ENCODE measurements around the gene PAEP.
"Not testable (repeated sequence)": the region's sequence is repeated elsewhere in the genome, so short reads cannot be mapped to it uniquely, and the experiment has no call there.

PAEP gene

DNA sequence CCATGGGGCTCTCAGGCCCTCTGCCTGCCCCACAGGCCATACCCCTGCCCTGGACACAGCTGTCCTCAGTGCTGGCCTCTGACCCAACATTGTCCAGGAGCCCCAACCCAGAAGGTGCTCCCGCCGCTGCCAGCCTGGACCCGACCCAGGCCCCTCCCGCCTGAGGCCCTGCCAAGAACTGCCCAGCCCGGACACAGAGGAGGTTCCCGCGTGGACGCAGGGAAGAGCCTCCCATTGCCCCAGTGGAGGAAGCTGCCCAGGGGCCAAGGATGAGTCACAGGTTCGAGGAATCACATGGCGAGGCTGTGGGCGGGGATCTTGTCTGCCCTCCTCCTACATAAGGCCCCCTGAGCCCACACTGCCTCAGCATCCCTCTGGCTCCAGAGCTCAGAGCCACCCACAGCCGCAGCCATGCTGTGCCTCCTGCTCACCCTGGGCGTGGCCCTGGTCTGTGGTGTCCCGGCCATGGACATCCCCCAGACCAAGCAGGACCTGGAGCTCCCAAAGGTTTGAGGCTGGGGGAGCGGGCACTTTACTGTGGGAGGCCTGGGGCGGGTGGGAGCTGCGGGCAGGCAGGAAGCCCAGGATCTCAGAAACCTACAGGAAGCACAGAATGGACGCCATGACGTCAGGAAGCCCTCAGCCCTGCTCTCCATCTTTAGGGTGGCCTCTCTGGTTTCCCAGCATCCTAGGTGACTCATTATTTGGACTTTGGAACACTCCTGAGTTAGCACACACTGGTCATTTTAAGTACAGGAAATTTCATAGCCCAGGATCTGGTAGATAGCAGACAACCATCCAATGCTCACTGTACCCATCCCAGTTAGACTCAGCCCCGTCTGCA lies at the start of gene PAEP:
TSS of gene PAEP (plus strand) at position 366 of the 844 bp plus-strand sequence.
- DNase-seq (ENCODE audit: low read depth in 1 of 2, low spot score in 1 of 2): no peak

- no peak for DNase-seq (ENCODE audit: low read depth in 1 of 2, low spot score in 1 of 2)
These were observed 49.3 kb upstream of the PAEP start for GRCh38 chr9:135512241-135512603.

DNA sequence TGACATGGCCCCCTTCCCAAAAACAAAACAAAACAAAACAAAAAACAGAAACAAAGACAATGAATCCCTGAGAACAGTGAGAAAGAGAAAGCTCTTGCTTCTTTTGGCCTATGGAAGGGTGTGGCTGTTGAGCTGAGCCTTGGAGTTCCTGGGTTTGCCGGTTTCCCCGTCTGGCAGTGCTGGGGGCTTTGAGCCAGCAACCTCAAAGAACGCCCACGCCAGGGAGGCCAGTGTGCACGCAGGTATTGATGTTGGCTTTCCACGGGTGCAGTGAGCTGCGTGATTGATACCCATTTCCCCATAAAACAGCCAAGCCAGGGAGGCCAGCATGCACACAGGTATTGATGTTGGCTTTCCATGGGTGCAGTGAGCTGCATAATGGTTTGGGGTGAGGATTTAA lies 48.7 kb upstream of the PAEP start:
- DNase-seq (ENCODE audit: low read depth in 1 of 2, low spot score in 1 of 2): no peak

DNA sequence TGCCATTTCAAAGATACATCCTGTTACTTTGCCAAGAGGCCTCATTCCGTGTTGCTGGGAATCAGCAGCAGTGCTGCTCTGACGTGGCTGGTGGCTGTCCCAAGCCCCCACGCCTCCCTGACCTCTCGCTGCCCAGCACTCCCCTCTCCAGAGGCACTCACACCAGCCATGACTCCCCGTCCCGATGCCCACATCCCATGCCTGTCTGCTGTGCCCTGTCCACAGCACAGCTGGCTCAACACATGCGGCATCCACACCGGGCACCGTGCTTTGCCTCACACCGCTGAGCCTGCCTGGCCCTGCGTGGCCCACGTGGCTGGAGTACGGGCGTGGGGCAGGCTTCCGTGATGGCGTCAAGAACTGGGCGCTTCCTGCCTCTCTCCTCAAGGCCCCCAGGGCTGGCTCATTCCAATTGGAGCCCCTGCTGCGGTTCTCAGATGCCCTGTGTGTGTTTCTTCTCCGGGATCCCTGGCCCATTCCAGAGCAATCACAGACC lies 48.2 kb upstream of the PAEP start:
- DNase-seq (ENCODE audit: low read depth in 1 of 2, low spot score in 1 of 2): peak in 1 of 2 donors; percentile 1

- DNase-seq (ENCODE audit: low read depth in 1 of 2, low spot score in 1 of 2): not testable (repeated sequence)
These were observed 47.6 kb upstream of the PAEP start for GRCh38 chr9:135513906-135514305.

DNA sequence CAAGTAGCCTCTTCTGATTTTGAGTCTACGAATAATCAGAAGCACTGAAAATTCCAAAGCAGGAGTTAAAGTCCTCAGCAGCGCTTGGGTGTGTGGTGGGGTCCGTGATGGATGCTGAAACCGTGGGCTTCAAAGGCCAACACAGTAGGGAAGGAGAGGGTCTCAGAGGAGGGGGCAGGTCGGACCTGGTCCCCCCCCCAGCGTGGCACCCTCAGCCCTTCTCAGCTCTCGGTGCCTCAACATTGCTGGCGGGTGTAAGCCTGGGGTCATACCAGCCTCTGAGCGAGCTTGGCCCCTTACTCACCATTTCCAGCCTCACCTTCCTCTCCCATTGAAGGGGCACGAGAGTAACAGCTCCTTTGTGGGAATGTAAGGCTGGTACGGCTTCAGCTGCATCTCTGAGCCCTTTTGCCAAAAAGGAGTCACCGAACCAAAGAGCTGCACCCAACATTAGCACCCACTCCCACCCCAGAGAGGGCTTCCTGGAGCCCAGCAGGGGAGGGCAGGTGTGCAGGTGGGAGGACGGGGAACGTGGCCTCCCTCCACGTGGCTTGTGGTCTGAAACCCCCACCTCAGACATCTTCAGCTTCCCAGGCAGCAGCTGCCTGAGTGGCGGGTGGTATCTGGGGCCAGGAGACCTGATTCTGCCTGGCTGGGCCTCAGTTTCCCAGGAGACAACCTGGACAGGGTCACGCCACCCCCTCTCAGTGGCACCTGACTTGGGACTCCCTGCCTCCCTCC lies 47.0 kb upstream of the PAEP start:
- no peak for DNase-seq (ENCODE audit: low read depth in 1 of 2, low spot score in 1 of 2)

GRCh38 chr9:135515083-135515951 lies 46.2 kb upstream of the PAEP start:
- DNase-seq (ENCODE audit: low read depth in 1 of 2, low spot score in 1 of 2): no peak

DNA sequence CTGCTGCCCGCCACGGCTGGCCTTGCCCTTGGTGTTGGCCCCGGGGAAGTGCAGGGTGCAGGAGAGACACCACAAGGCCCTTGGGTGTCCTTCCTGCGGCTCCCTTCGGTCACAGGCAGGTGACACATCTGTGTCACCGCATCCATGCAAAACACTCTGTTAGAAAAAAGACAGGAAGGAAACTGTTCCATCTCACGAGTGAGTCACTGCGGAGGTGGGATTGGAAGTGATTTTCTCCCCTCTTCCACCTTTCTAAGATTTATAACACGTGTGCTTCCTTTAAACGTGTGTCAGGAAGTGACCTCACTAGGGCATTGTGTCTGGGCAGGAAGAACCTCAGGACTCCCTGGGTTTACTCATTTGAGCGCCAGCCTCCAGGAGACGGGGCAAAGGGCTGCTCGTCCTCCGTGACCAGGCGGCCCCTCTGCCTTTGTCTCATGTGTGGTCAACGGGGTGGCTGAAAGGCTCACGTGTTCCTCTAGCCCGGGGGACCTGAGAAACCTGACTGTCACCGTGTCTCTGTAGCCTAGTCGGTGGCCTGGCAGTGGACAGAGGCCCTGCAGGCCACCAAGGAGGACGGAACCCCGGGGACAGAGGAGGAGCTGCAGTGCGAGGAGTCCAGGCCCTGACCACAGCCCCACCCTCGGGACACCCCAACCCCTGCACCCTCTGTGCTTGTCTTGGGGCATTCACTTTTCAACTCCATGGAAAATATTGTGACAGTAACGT lies 45.3 kb upstream of the PAEP start:
- no peak for DNase-seq (ENCODE audit: low read depth in 1 of 2, low spot score in 1 of 2)

GRCh38 chr9:135517407-135517822 lies 44.1 kb upstream of the PAEP start:
- no peak for DNase-seq (ENCODE audit: low read depth in 1 of 2, low spot score in 1 of 2)

DNA sequence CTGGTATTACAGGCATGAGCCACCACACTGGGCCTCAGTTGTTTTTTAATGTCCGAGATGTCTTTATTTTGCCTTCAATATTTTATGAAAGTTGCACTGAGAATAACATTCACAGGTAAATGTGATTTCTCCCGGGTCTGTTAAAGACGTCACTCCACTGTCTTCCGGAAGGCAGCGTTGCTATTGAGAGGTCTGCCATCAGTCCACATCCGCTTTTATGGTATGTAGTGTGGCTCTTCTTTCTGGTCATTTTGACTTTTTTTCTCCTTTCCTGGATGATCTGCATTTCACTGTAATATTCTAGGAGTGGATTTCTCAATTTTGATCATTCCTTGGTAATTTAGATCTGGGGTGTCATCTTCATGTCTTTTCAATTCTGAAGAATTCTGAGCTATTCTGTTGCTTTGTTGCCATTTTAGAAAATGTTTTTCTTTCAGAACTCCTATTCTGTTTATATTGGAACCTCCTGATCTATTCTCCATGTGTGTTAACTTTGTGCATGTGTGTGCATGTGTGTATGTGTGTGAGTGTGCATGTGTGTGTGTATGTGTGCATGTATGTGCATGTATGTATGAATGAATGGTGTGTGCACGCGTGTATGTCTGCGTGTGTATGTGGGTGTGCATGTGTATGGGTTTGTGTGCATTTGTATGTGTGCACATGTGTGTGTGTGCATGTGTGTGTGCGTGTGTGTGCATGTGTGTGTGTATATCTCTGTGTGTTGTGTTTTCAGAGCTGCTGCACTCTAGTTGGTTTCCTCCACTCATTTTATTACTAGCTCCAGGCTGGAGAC lies 42.2 kb upstream of the PAEP start:
- no peak for DNase-seq (ENCODE audit: low read depth in 1 of 2, low spot score in 1 of 2)

DNA sequence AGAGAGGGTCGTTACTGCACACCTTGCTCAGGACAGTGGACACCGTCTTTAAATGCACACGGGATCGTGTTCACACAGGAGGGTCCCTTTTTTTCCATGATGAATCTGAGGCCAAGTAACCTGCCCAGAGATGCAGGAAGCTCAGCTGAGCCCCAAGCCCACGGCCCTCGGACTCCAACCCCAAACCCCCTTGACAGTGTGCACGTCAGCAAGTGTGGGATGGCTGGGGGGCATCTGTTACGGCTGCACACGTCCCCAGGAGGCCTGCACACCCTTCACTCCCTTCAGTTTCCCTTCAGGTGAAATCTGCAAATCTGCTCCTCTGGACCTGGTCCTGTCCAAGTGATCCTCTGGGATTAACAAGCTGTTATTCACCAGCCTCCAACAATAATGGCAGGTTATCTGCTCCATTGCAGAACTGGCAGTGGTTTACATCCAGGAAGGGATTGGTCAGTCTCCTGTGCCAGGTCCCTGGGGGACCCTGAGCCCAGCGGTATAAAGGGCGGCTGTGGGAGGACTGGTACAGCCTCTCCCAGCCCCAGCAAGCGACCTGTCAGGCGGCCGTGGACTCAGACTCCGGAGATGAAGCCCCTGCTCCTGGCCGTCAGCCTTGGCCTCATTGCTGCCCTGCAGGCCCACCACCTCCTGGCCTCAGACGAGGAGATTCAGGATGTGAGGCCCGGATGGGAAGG lies 40.5 kb upstream of the PAEP start, which contains the start of gene LCN1:
TSS of gene LCN1 (plus strand) at position 525 of the 692 bp plus-strand sequence. CDS start at position 583, 58 bp downstream.
- DNase-seq (ENCODE audit: low read depth in 1 of 2, low spot score in 1 of 2): no peak

GRCh38 chr9:135521608-135522095 lies 39.9 kb upstream of the PAEP start:
- no peak for DNase-seq (ENCODE audit: low read depth in 1 of 2, low spot score in 1 of 2)

GRCh38 chr9:135522137-135522877 lies 39.2 kb upstream of the PAEP start:
- no peak for DNase-seq (ENCODE audit: low read depth in 1 of 2, low spot score in 1 of 2)

GRCh38 chr9:135522931-135523330 lies 38.6 kb upstream of the PAEP start:
- no peak for DNase-seq (ENCODE audit: low read depth in 1 of 2, low spot score in 1 of 2)

DNA sequence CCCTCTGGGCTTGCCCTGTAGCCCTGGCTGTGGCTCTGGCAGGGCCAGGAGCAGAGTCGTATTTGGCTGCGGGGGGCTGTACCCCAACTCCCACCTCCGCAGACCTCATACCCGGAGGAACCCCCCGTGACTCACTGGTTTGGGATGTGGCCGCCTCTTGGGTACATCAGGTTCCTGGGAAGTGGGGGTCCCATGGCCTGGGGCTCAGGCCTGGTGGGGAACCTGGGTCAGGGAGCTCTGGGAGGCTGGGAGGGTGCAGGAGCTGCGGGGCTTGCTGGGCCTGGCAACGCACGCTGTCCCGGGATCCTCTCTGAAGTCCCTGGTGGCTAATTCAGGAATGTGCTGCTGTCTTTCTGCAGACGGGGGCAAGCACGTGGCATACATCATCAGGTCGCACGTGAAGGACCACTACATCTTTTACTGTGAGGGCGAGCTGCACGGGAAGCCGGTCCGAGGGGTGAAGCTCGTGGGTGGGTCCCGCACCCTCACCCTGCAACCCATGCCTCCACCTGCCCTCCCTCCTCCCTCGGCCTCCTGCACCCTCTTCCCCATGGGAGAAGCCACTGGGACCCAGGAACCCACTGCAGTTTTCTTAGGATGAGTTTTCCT lies 37.9 kb upstream of the PAEP start:
- no peak for DNase-seq (ENCODE audit: low read depth in 1 of 2, low spot score in 1 of 2)

DNA sequence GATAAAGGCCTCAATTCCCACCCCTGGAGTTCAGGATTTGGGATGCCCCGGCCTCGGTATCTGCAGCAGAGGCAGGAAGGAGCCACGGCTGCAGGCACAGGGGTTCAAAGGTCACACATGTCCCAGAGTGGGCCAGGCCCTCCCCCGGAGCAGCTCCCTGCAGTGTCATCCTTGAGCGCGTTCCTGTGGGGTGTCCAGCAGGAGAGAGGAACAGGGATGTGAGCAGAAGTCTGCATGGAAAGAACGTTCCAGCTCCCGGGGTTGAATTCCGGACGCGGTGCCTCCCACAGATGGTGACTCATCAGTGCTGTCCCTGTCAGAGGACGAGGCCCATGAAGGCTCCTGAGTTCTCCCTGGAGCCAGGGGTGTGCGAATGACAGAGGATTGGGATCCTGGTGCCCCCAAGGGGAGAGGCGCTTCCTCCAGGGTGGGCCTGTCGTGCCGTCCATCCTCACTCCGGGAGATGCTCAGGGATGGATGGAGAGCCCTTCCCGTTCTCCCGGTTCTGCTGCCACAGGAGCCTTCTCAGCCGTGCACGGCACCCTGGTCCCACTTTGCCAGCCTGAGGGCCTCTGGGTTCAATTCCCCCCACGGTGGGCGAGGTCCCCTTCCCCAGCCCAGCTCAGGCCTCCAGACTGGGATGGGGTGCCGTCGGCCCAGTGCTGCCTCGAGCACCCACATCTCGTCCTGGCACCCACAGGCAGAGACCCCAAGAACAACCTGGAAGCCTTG lies 37.3 kb upstream of the PAEP start:
- DNase-seq (ENCODE audit: low read depth in 1 of 2, low spot score in 1 of 2): no peak
